Measurements from ENCODE around the gene NEK10. TPM values are rescaled to one million over a fixed set of nuclear protein-coding genes. Genes with fewer than 3 reads are reported as not detected.

The NEK10 gene
- total and polyA plus RNA-seq, 2 of the 13 experiments (the other 11 are each of a cell fraction or from before 2014, with no cell fraction given), result 2.8 to 14.2 TPM

GRCh38 chr3:27213450-27213849, 155.7 kb downstream of the NEK10 start (continued):
- no peak for TF ChIP-seq HNF1A (IDR thresholded peaks at IDR 0.05; ENCODE audit: low read depth)
- no peak for TF ChIP-seq HNF1A (CRISPR knock-in tag; IDR thresholded peaks at IDR 0.05; ENCODE audit: borderline replicate concordance)
- TF ChIP-seq CENPX (CRISPR knock-in tag; IDR thresholded peaks at IDR 0.05), result no peak
- TF ChIP-seq IRF2 (CRISPR knock-in tag; IDR thresholded peaks at IDR 0.05), result no peak
- no peak for TF ChIP-seq FOSL2 (CRISPR knock-in tag; IDR thresholded peaks at IDR 0.05)
- TF ChIP-seq ZNF850 (CRISPR knock-in tag; conservative IDR thresholded peaks at IDR 0.05), result no peak
- TF ChIP-seq TERF1 (CRISPR knock-in tag; IDR thresholded peaks at IDR 0.05), result no peak
- TF ChIP-seq MYC (CRISPR knock-in tag; IDR thresholded peaks at IDR 0.05; ENCODE audit: borderline replicate concordance), result no peak

Data from HepG2 (cell line).